Fibroblast of pulmonary artery (primary cell): Measurements from ENCODE around the gene MCMBP.

Experiments used
- DNase-seq: peaks from one replicate; pipeline ENCODE4 v3.0.0-alpha.2; 2010; ENCODE audit warnings: low read depth
- H3K4me3 ChIP-seq: replicated peaks from 2 replicates; pipeline ENCODE4 v1.5.1; 2011; ENCODE audit warnings: low read depth, mild to moderate bottlenecking, control low read depth, low read length, moderate library complexity
- CTCF ChIP-seq: IDR thresholded peaks from 2 replicates; pipeline ENCODE4 v1.5.1; 2011; ENCODE audit warnings: mild to moderate bottlenecking, control low read depth, low read length, inconsistent platforms; ENCODE audit errors: missing control alignments

Gene MCMBP

GRCh38 chr10:119859420-119860258, 13.0 kb downstream of the MCMBP start:
- peak; percentile 50 for TF ChIP-seq CTCF
- no peak overlapping the region for H3K4me3 ChIP-seq
- peak; percentile 75 for DNase-seq

DNA sequence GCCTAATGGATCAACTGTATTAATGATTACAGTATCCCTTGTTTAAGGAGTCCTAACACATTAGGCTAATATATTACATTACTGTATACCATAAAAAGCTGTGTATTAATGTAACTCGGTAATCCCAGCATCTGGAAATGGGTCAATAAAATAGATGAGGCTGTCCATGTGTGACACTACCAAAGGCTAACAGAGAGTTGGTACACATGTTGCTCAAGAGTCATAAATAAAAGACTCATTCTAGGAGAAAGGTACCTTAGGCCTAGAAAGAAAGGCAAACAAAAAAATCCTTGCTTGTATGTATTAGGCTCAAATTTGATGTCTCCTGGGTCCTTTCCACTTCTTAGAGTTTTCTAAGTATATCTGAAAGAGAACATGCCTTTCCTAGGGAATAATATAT, 14.6 kb downstream of the MCMBP start:
- no peak for DNase-seq
- H3K4me3 ChIP-seq = no peak overlapping the region
- no peak for TF ChIP-seq CTCF

- no peak overlapping the region for H3K4me3 ChIP-seq
- no peak for DNase-seq
These were observed 19.1 kb downstream of the MCMBP start for GRCh38 chr10:119853574-119853973.

GRCh38 chr10:119852822-119853221, 19.8 kb downstream of the MCMBP start:
- no peak for DNase-seq
- TF ChIP-seq CTCF = no peak
- no peak overlapping the region for H3K4me3 ChIP-seq

More at GRCh38 chr10:119853574-119853973, 19.1 kb downstream of the MCMBP start:
- no peak for TF ChIP-seq CTCF

- no peak for DNase-seq
- no peak overlapping the region for H3K4me3 ChIP-seq
- no peak for TF ChIP-seq CTCF
These were observed 20.4 kb downstream of the MCMBP start for GRCh38 chr10:119852277-119852676.

GRCh38 chr10:119849944-119850343, 22.7 kb downstream of the MCMBP start:
- H3K4me3 ChIP-seq = no peak overlapping the region
- no peak for DNase-seq
- TF ChIP-seq CTCF = no peak
